HuH-7 (cell line): ENCODE results near the gene ARHGEF1.
A peak's percentile ranks its signal among the peaks of the same experiment; 100 is the strongest.

ENCODE experiments used
- DNase-seq: peaks from one replicate; pipeline ENCODE4 v3.0.0; 2011; ENCODE audit warnings: low spot score

The ARHGEF1 gene

DNA sequence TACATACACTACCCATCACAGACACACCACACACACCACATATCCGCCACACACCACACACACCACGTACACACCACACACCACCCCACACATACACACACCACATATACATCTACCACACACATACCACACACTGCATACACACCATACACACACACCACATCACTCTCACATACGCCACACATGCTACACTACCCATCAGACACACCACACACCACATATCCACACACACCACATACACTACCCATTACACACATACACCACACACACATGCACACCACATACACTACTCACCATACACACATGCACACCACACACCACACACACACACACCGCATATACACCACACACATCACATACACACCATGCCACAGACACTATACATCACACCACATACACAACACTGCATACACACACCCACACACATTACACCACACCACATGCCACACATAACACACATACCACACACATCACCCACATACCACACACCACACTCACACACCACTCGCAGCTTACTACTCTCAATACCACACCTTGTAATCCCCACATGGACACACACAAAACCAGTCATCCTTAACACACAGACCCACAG, 35.8 kb downstream of the ARHGEF1 start:
- no peak for DNase-seq

DNA sequence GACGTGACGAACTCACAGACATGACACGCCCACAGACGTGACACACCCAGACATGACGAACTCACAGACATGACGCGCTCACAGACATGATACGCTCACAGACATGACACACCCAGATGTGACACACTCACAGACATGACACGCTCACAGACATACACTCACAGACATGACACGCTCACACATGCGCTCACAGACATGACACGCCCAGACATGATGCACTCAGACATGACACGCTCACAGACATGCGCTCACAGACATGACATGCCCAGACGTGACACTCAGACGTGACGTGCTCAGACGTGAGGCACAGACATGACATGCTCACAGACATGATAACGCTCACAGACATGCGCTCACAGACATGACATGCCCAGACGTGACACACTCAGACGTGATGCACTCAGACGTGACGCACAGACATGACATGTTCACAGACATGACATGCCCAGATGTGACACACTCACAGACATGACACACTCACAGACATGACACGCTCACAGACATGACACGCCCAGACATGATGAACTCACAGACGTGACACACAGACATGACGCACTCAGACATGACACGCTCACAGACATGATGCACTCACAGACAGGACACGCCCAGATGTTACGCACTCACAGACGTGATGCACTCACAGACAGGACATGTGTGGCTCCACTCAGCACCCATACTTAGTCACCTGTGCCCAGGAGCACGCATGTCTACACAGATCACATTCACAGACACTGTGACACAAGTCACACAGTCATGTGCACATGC, 37.1 kb downstream of the ARHGEF1 start:
- no peak for DNase-seq

DNA sequence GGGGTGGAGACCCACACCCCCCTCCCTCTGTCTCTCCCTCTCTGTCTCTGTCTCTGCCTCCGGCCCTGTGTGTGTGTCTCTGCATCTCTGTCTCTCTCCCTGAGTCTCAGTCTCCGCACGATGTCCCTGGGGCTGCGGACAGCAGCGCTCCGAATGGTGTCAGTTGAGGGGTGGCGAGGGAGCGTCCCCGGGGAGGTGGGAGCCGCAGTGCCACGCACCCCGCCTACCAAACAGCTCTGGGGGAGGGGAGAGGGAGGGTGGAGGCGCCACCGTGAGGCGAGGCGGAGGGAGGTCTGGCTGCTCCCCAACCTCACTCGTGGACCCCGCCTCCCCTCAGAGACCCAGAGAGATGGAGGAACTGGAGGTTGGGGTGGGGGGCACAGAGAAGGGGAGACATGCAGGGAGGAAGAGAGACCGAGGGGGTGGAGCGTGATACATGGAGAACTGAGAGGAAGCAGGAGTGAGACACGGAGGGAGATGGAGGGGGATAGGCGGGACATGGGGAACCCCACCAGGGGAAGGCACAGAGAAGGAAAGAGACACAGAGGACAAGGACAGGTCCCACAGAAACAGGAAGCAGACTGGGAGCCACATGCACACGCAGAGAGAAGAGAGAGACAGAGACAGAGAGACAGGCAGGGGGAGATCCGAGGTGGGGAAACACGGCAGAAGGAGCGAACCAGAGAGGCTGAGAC, 38.0 kb downstream of the ARHGEF1 start:
- no peak for DNase-seq

DNA sequence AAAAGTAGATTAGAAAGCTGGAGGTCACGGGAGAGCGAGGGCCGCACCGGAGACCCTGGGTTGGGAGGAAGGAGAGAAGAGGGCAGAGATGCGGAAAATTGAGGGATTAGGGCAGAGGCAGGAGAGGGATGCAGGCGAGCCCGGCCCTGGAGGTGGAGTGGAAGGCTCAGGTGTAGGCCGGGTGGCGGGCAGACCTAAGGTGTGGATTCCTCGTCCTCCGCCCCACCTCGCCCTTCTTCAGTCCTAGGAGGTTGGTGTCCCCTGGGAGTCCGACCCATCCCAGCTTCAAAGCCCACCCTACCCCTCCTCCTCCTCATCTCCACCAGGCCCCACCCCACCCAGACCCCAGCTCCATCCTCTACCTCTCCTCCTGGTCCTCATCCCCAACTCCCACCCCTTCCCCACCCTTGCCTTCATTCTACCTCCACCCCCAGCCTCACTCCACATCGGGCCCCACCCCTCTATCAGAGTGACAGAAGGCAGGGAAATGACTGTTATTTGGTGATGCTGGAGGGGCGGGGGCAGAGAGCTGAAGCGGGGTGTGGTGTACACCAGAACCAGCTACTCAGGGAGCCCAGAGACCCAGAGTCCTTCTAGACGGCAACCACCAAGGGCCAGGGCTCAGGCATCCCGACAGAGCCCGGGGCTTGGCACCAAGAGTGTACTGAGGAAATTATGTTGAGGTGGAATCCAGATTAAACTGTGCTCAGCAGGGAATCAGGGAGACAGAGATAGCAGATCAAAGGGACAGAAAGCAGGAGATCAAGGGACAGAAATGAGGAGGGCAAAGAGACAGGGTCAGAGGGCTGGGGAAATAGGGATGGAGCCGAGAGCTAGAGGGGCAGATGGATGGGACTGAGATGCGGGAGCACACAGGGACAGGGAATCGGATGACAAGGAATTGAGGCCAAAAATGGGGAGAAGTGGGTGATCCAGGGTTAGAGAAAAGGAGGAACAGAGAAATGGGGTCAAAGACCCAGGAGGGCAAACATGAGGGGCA, 38.9 kb downstream of the ARHGEF1 start:
- no peak for DNase-seq

DNA sequence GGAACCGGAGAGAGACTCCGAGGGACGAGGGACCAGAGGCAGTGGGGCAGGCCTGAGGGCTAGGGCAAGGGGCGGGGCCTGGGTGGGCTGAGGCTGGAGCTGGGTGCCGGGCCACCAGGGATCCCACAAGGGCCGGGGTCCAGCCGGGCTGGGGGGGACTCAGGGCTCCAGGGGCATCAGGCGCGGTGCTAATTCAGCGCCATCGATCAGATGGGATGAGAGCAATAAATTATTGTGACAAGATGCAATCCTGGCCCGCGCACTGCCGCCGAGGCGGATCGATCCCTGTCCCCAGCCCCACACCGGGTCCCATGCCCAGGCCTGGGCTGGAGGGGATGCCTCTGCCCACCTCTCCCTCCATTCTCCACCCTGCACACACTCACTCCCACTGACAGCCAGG, 39.6 kb downstream of the ARHGEF1 start:
- DNase-seq, result no peak

DNA sequence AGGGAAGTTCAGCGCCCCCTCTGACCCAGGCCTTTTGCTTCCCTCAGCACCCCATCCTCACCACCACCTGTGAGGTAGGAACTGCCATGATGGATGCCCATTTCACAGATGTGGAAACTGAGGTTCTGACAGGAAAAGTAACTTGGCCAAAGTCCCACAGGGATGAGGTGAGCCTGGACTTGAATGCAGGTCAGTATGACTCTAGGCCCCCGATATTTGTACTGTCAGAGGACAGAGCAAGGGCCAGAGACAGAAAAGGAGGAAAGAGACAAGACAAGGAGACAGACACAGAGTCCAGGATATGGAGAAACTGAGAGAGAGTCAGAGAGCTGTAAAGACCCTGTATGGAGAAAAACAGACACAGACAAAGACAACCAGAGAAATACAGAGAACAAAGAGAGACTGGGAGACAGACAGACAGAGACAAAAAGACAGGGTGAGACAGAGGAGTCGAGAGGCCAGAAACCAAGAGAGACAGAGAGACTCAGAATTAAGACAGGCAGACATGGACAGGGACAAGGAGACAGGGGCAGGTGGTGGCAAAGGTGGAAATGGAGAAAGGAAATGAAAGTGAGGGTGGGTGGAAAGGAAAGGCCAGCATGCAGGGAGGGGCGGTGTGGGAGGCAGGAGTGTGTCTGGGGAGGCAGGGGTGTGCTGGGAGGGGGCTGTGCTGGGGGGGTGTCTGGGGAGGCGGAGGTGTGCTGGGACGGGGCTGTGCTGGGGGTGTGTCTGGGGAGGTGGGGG, 40.2 kb downstream of the ARHGEF1 start:
- no peak for DNase-seq

DNA sequence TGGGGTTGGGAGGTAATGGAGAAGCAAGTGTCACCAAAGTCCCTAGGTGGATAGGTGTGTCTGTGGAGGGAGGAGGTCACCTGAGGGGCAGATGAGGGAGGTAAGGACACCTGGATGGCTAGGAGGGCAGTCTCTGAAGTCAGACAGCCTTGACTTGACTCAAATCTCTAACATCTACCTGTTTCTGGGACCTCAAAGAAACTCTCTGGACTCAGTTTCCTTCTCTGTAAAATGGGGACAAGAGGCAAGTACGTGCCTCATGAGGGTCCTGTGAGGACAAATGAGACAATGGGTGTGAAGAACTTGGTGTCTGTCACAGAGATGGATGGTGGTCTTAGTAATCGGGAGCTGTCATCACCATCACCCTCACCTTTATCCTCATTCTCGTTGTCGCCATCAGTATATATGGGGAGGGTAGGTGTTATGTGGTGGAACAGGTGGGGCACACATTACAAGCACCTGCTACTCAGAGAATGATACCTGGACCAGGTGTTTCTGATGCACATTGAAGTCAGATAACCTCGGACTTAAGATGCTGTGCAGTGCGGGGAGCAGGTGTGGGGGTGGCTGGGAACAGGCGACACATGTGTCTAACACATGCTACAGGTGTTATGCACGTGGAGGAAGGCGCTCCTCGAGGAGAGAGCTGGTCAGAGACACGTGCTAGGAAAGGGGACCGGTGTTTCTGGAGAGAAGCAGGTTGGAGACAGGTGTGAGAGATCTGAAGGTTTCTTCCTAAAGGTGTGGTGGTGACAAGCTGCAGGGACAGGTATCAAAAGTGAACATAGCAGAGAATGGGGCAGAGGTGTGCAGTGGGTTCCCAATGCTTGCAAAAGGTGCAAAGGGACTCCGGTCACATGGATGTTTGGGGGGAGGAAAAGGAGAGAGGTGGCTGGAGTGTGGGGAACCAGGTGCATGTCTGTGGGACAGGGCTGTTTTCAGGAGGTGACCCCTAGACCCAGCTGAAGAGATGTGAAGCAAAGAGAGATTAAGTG, 41.5 kb downstream of the ARHGEF1 start:
- DNase-seq, result no peak

DNA sequence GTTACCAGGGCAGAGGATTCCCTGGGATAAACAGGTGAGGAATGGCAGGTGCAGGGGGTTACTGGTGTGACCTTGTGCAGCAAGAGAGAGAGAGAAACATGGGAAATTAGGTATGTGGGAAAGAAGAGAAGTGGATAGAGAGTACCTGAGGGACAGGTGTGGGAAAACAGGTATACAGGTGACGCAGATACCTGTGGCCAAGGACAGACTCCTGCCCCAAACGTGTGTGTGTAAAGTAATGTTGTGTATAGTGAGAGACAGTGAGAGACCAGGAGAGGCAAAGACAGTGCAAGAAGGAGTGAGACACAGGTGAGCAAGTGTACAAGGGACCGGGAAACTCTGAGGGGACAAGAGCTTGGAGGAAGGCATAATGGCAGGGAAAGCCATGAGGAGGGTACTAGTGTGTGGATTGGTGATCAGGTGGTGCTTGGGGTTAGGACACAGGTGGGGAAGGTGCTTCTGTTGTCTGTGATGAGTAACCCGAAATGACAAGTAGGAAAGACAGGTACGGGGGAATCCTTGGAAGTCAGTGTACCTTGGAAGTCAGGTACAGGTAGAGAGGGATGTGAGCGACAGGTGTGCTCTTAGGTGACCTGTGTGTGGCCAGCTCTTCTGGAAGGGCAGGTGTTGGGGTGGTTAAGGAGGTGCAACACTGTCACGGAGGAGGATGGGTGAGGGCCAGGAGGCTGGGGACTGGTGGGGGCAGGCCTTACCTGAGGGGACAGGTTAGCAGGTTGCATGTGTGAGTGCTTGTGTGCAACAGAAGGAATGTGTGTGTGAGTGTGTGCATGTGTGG, 42.4 kb downstream of the ARHGEF1 start:
- DNase-seq, result no peak

DNA sequence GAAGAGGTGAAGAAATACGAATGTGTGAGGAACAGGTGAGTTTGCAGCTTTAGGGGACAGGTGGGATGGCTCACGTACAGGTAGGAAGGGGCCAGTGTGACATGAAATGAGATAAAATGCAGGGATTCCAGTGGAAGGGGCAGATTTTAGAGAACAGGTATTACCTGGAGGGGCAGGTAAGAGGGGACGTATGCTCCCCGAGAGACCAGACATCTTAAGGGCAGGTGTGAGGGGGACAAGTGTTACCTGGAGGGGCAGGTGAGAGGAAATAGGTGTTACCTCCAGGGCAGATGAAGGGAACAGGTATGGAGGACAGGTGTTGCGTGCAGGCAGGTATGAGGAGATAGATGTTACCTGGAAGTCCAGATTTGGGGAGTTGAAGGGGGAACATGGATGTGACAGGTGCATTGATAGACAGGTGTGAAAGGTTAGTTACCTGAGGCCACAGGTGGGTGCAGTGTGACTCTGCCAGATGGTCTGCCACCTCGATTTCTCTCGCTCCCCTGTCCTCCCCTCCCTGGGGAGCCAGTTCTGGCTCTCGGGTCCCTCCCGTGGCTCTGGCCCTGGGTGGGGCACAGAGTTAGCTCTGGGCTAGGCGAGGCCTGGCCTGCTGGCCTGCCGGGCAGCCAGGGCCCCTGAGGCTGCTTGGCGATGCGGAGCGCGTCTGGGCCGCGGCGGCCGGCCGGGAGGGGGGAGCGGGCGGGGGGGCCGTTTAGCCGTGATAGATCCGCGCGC, 43.2 kb downstream of the ARHGEF1 start:
- DNase-seq, result no peak

DNA sequence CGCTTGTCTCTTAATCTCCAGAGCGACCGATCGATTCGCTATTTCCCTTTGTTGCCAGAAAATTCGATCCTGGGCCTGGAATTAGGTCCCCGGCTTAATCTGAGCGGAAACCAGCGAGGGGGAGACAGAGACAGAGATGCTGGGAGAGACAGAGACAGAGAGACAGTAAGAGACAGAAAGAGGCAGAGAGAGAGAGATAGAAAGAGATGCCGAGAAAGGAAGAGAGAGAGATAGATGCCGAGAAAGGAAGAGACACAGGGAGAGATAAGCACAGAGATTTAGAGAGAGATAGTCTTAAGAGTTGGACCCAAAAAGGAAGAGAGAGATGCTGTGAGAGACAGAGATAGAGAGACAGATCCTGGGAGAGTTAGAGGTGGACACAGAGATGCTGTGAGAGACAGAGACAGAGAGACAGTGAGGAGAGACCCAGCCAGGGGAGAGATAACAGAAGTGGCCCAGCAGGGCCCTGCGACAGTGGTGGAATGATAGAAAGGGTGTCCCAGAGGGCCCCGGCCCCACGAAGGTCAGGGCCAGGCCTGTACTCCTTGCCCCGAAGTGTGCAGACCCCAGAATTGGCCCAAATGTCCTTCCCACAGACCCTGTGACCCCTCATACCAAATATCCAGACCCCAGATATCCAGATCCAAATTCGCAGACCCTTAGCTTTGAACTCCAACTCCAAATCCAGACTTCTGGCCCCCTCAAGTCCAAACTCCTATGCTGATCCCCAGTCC, 43.9 kb downstream of the ARHGEF1 start:
- no peak for DNase-seq

DNA sequence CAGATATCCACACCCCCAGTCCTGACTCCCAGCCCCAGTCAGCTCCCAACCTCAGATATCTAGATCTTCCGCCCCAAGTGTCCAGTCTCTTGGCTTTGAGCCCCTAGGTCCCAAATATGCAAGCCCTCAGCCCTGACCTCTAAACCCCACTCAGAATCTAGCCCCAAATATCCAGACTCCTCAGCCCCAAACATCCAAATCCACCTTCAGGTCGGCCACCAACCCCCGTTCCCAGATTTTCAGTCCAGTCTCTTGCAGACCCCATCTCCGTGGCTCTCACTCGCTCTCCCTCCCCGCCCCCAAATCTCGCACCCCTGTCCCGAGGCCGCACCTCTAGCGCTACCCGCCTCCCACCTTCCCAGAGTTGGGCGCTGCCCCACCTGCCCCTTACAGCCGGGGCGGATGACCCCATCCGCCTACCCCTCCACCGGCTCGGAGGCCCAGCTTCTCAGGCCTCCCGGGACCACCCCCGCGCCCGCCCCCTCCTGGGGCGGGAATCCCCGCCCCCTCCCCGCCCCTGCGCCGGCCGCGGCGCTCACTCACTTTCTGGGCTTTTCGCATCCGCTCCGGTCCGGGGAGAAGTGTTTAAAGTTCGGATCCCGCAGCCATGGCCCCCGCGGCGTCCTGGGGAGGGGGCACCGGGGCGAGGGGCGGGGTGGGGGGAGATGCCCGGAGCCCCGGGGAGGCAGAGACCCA, 44.7 kb downstream of the ARHGEF1 start:
- peak; percentile 79 for DNase-seq

DNA sequence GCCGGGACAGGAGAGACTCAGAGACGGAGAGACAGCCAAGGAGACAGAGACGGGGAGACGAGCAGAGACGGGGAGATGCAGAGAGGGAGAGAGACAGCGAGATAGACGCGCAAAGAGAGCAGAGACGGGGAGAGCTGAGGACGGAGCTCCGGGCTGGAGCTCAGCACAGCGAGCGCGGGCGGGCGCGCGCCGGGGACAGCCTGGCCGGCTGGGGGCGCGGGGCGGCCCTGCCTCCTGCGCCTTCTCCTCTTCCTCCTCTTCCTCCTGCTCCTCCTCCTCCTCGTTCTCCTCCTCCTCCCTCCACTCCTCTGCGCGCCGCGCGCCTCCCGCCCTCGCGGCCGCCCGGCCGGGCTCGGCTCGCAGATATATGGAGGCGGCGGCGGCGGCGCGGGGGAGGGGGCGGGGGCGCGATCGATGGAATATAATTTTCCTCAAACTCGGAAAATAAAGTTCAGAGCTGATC, 45.3 kb downstream of the ARHGEF1 start, which contains the start of gene ERFL:
Gene ERFL (minus strand): TSS at position 229 of the 463 bp plus-strand sequence. CDS start 15,530 bp downstream, outside the sequence.
- DNase-seq, result no peak

DNA sequence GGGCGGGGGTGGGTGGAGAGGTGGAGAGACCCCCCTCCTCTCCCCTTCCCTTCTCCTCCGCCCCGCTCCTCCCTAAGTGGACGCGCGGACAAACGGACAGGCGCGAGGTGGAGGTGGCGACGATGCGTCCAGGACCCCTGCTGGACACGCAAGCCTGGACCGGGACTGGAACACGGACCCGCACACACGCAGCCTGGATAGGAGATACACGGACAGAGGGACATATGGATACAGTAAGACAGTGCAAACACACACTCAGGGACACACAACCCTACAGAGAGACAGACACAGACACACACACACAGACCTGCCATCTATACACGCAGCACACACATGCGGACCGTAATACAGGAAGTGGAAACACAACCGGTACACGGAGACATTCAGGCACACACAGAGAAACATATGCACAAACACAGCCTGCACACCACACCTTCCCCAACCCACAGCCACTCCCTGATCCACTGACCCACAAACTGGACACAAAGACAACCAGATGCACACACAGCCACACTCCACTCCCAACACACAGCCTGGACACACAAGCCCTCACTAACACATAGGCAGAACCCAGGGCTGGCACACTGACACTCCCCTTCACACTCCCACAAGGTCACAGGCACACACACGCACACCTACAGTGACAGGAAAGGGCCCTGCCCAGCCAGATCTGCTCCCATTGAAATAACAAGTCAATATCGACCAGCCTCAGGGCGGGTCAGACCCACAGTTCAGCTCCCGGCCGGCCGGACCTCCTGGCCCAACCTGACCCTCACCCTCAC, 46.0 kb downstream of the ARHGEF1 start:
- no peak for DNase-seq

DNA sequence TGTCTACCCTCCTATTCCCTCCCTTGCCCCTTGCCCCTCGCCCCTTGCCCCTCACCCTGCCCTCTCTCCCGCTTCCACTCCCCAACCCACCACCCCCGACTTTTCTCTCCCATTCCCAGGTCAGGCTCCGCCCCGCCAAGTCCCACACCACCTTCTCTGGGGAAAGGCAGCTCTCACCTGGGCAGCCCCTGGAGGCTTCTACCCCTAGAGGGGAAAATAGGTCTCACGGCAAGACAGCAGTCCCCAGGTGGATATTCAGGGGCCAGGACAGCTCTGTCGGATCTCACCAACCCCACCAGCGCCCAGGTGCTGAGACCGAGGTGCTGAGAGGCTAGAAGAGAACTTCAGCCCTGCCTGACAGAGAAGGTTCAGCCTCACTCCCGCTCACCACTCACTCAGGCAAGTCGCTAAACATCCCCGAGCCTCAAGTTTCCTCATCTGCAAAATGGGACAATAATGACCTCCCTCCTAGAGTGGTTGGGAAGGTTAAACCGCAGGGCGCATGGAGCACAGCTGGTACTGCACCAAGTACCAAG, 46.6 kb downstream of the ARHGEF1 start:
- no peak for DNase-seq

DNA sequence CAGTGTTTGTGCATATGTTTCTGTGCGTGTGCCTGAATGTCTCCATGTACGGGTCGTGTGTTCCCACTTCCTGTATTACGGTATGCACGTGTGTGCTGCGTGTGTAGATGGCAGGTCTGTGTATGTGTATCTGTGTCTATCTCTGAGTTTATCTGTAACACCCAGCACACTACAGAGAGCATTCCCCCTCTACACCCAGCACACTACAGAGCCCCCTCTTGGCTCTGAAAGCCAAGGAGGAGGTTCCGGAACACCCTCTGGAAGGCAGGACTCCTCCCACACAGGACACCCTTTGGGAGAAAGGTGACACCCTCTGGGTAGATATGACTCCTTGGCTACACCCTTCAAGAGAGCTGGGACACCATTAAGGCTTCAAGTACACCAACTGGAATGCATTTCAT, 47.3 kb downstream of the ARHGEF1 start:
- DNase-seq, result no peak
